H1 (cell line): ENCODE data around the gene MYRIP. TPM values are rescaled to one million over a fixed set of nuclear protein-coding genes. Genes with fewer than 3 reads are reported as not detected.
A peak's percentile ranks its signal among the peaks of the same experiment; 100 is the strongest.

Experiments
- CTCF ChIA-PET: fragments of 300-600 bp; sonication (Branson Sonifier 250); formaldehyde crosslinking; loops from one replicate; lab custom pipeline; 2021; ENCODE audit not compliant: partially characterized antibody; lab: Charles Lee
- POLR2A ChIA-PET: fragments of 300-600 bp; sonication (Branson Sonifier 250); formaldehyde crosslinking; loops from one replicate; lab custom pipeline; 2021; ENCODE audit warnings: inconsistent platforms; ENCODE audit not compliant: partially characterized antibody; lab: Charles Lee
- DNase-seq, 2 experiments: peaks; one replicate each; pipeline versions ENCODE4 v3.0.0 to v3.0.0-alpha.2; 2010 to 2022; ENCODE audit warnings: low spot score in 2 of 2, low read depth in 1 of 2, mixed read lengths in 1 of 2
- FAIRE-seq: peaks from 2 replicates; lab custom pipeline; 2011; peaks lifted over from hg19 to GRCh38; lab: Jason Lieb, UNC
- H2AFZ ChIP-seq: 2 replicates; pipeline ENCODE4 v1.8.1; 2012; ENCODE audit warnings: low read length, inconsistent platforms
- H2AK5ac ChIP-seq: 2 replicates; pipeline ENCODE4 v1.6.1; 2013; ENCODE audit warnings: low read depth, low read length
- H2BK120ac ChIP-seq: replicated peaks from 2 replicates; pipeline ENCODE3; 2013; ENCODE audit warnings: low read depth, low read length, inconsistent platforms
- H2BK12ac ChIP-seq: 2 replicates; pipeline ENCODE4 v1.6.1; 2013; ENCODE audit warnings: low read depth, low read length
- H2BK15ac ChIP-seq: 2 replicates; pipeline ENCODE4 v1.6.1; 2013; ENCODE audit warnings: low read length
- H2BK20ac ChIP-seq: 2 replicates; pipeline ENCODE4 v1.6.1; 2013; ENCODE audit warnings: low read length
- H2BK5ac ChIP-seq: 2 replicates; pipeline ENCODE4 v1.6.1; 2013; ENCODE audit warnings: low read depth, low read length
- H3K14ac ChIP-seq: 2 replicates; pipeline ENCODE4 v1.6.1; 2013; ENCODE audit warnings: inconsistent platforms; ENCODE audit not compliant: insufficient read length
- H3K18ac ChIP-seq: 2 replicates; pipeline ENCODE4 v1.6.1; 2013; ENCODE audit warnings: low read length; ENCODE audit errors: extremely low read depth
- H3K23ac ChIP-seq: 2 replicates; pipeline ENCODE4 v1.6.1; 2013; ENCODE audit warnings: inconsistent platforms; ENCODE audit not compliant: insufficient read length
- H3K23me2 ChIP-seq: 2 replicates; pipeline ENCODE4 v1.6.1; 2013; ENCODE audit warnings: low read depth, low read length
- H3K27ac ChIP-seq: 2 replicates; pipeline ENCODE4 v1.6.1; 2011; ENCODE audit warnings: low read depth, low read length, inconsistent platforms
- H3K27me3 ChIP-seq, 4 experiments: replicated peaks in 1 of 4; 1 replicate in 1 of 4; 2 replicates in 3 of 4; pipeline versions ENCODE4 v1.6.1 to v1.8.1; 2011 to 2013; ENCODE audit warnings: low read length in 3 of 4, mild to moderate bottlenecking in 3 of 4, inconsistent platforms in 2 of 4, mixed read lengths in 2 of 4, moderate library complexity in 1 of 4; ENCODE audit not compliant: control insufficient read depth in 3 of 4, insufficient read depth in 3 of 4; ENCODE audit errors: extremely low read depth in 1 of 4
- H3K36me3 ChIP-seq, 4 experiments: 2 replicates each; pipeline versions ENCODE4 v1.6.1 to v1.8.1; 2011 to 2013; ENCODE audit warnings: mild to moderate bottlenecking in 4 of 4, low read length in 3 of 4, moderate library complexity in 2 of 4, control low read depth in 1 of 4, inconsistent platforms in 1 of 4; ENCODE audit not compliant: insufficient read depth in 4 of 4, control insufficient read depth in 2 of 4
- H3K4ac ChIP-seq: replicated peaks from 2 replicates; pipeline ENCODE3; 2013; ENCODE audit warnings: low read length, low read depth, mixed read lengths, inconsistent platforms; ENCODE audit not compliant: insufficient read length
- H3K4me1 ChIP-seq, 4 experiments: replicated peaks in 1 of 4; 1 replicate in 1 of 4; 2 replicates in 3 of 4; pipeline versions ENCODE4 v1.6.1 to v1.8.1; 2011 to 2013; ENCODE audit warnings: low read length in 3 of 4, inconsistent platforms in 2 of 4, mixed read lengths in 1 of 4; ENCODE audit not compliant: insufficient read depth in 4 of 4, control insufficient read depth in 3 of 4
- H3K4me2 ChIP-seq, 2 experiments: 2 replicates each; pipeline versions ENCODE4 v1.6.1 to v1.8.1; 2011 to 2013; ENCODE audit warnings: low read depth in 2 of 2, low read length in 2 of 2, control low read depth in 1 of 2, inconsistent platforms in 1 of 2, mild to moderate bottlenecking in 1 of 2; ENCODE audit not compliant: insufficient read depth in 1 of 2
- H3K4me3 ChIP-seq, 4 experiments: fragments of 200-600, 300-600 bp in 1 of 4; sonication (generic), shearing (Covaris generic), sonication (Bioruptor Twin) in 1 of 4; 2 replicates each; pipeline versions ENCODE4 v1.5.1 to v1.8.1; 2011 to 2016; ENCODE audit warnings: low read length in 4 of 4, low read depth in 3 of 4, control low read depth in 2 of 4, inconsistent platforms in 2 of 4, mild to moderate bottlenecking in 2 of 4, mixed read lengths in 1 of 4, moderate library complexity in 1 of 4; ENCODE audit not compliant: insufficient read depth in 2 of 4; ENCODE audit errors: extremely low read depth in 1 of 4
- H3K56ac ChIP-seq: replicated peaks from 2 replicates; pipeline ENCODE3; 2013; ENCODE audit warnings: low read depth, mild to moderate bottlenecking, mixed read lengths, low read length, inconsistent platforms; ENCODE audit not compliant: insufficient read length
- H3K79me1 ChIP-seq: 2 replicates; pipeline ENCODE4 v1.6.1; 2013; ENCODE audit warnings: low read depth, low read length, control low read depth
- H3K79me2 ChIP-seq, 2 experiments: 2 replicates each; pipeline versions ENCODE4 v1.6.1 to v1.8.1; 2012 to 2013; ENCODE audit warnings: low read length in 2 of 2, mild to moderate bottlenecking in 2 of 2, inconsistent platforms in 1 of 2; ENCODE audit not compliant: insufficient read depth in 2 of 2, control insufficient read depth in 1 of 2
- H3K9ac ChIP-seq, 4 experiments: replicated peaks in 1 of 4; 1 replicate in 1 of 4; 2 replicates in 3 of 4; pipeline versions ENCODE4 v1.6.1 to v1.8.1; 2011 to 2013; ENCODE audit warnings: low read depth in 3 of 4, low read length in 3 of 4, control low read depth in 2 of 4, mild to moderate bottlenecking in 2 of 4, moderate library complexity in 2 of 4, inconsistent platforms in 1 of 4; ENCODE audit errors: extremely low read depth in 1 of 4
- H3K9me3 ChIP-seq, 2 experiments: 2 replicates each; pipeline versions ENCODE4 v1.6.1 to v1.8.1; 2012 to 2013; ENCODE audit warnings: mild to moderate bottlenecking in 2 of 2, moderate library complexity in 2 of 2, control low read depth in 1 of 2, inconsistent platforms in 1 of 2, low read depth in 1 of 2, low read length in 1 of 2, mixed read lengths in 1 of 2; ENCODE audit not compliant: insufficient read depth in 2 of 2
- H4K20me1 ChIP-seq, 2 experiments: replicated peaks in 1 of 2; 2 replicates each; pipeline versions ENCODE3 to v1.8.1; 2011 to 2013; ENCODE audit warnings: inconsistent platforms in 2 of 2, low read length in 2 of 2, mild to moderate bottlenecking in 1 of 2; ENCODE audit not compliant: insufficient read depth in 2 of 2, control insufficient read depth in 1 of 2
- H4K5ac ChIP-seq: 2 replicates; pipeline ENCODE4 v1.6.1; 2013; ENCODE audit warnings: low read length, low read depth, mixed read lengths, inconsistent platforms; ENCODE audit not compliant: insufficient read length
- H4K8ac ChIP-seq: 2 replicates; pipeline ENCODE4 v1.8.0; 2013; ENCODE audit warnings: mild to moderate bottlenecking, moderate library complexity, low read length, inconsistent platforms; ENCODE audit not compliant: insufficient read depth; ENCODE audit errors: extremely low read depth
- H4K91ac ChIP-seq: replicated peaks from 2 replicates; pipeline ENCODE3; 2013; ENCODE audit warnings: low read length, mixed read lengths, inconsistent platforms; ENCODE audit not compliant: insufficient read length
- CTCF ChIP-seq, 3 experiments: IDR thresholded peaks; 1 replicate in 2 of 3; 2 replicates in 1 of 3; pipeline versions ENCODE4 v1.5.1 to v1.6.1; 2011; ENCODE audit warnings: low read length in 3 of 3, mild to moderate bottlenecking in 3 of 3, inconsistent platforms in 2 of 3, low read depth in 1 of 3, moderate library complexity in 1 of 3; ENCODE audit not compliant: insufficient read depth in 1 of 3; ENCODE audit errors: control extremely low read depth in 1 of 3
- E2F6 ChIP-seq: IDR thresholded peaks from 2 replicates; pipeline ENCODE4 v1.6.1; 2012; ENCODE audit warnings: inconsistent platforms
- FOSL1 ChIP-seq: IDR thresholded peaks from 2 replicates; pipeline ENCODE4 v1.6.1; 2011; ENCODE audit warnings: mild to moderate bottlenecking, low read depth, low read length, moderate library complexity; ENCODE audit not compliant: insufficient read depth
- HDAC6 ChIP-seq: IDR thresholded peaks from one replicate; pipeline ENCODE4 v1.7.1; 2012; ENCODE audit warnings: low read depth, mild to moderate bottlenecking, inconsistent platforms, low read length, moderate library complexity
- JUND ChIP-seq: IDR thresholded peaks from 2 replicates; pipeline ENCODE4 v1.6.1; 2011; ENCODE audit warnings: mild to moderate bottlenecking, improper control_type of control experiment, low read length
- RBBP5 ChIP-seq: IDR thresholded peaks from 2 replicates; pipeline ENCODE4 v1.7.1; 2012; ENCODE audit warnings: low read depth, mild to moderate bottlenecking, inconsistent platforms, low read length, moderate library complexity, borderline replicate concordance
- SAP30 ChIP-seq: fragments of 300-600 bp; sonication (generic); IDR thresholded peaks from 2 replicates; pipeline ENCODE4 v1.7.1; 2012; ENCODE audit warnings: low read length, moderate library complexity, mild to moderate bottlenecking, inconsistent platforms; ENCODE audit not compliant: insufficient read depth, insufficient replicate concordance
- SUZ12 ChIP-seq: fragments of 200-600 bp; sonication (generic); IDR thresholded peaks from 2 replicates; pipeline ENCODE4 v1.6.1; 2012; ENCODE audit warnings: mild to moderate bottlenecking, inconsistent platforms, low read length, moderate library complexity, mixed read lengths
- ZNF274 ChIP-seq: IDR thresholded peaks from 2 replicates; pipeline ENCODE4 v1.7.0; 2012; ENCODE audit warnings: low read length, borderline replicate concordance; ENCODE audit errors: extremely low read depth
- WGBS, 2 experiments: shearing (Covaris generic) in 1 of 2; methylation state at CpG; one replicate each; pipeline versions ENCODE4 v1.1.6 to v1.1.7; 2013 to 2015; ENCODE audit warnings: low lambda C conversion rate in 2 of 2, mixed read lengths in 2 of 2, inconsistent platforms in 1 of 2, low coverage in 1 of 2, missing lambda C conversion rate in 1 of 2; ENCODE audit not compliant: insufficient replicate concordance in 2 of 2, insufficient coverage in 1 of 2, insufficient read length in 1 of 2; ENCODE audit errors: extremely low coverage in 1 of 2, missing lambda C conversion rate in 1 of 2; 5-methylcytosine and 5-hydroxymethylcytosine counted together
- polyA plus RNA-seq, 7 experiments: library from polyadenylated mRNA; depleted of rRNA in 3 of 7; stranded (reverse) in 5 of 7; unstranded in 2 of 7; fragments of >200 nt in 5 of 7; fragments of 200-250 nt in 2 of 7; gene quantifications; 1 replicate in 5 of 7; 2 replicates in 1 of 7; 4 replicates in 1 of 7; pipeline versions ENCODE4 v1.2.1 to v1.2.3, GENCODE V29; 2011 to 2013; ENCODE audit warnings: missing spikeins in 2 of 7, mixed read lengths in 2 of 7
- total RNA-seq: library from RNA; stranded (reverse); fragmentation: NEBNext Ultra II Directional; extraction: Animal tissue kit (Norgen Biotek cat#: 25700); gene quantifications from 2 replicates; pipeline ENCODE4 v1.2.1, GENCODE V29; 2021

Gene MYRIP
- total and polyA plus RNA-seq, 2 of the 8 experiments (the other 6 are each of a cell fraction or from before 2014, with no cell fraction given): 0.54 to 4.3 TPM

- no peak overlapping the region for H2BK15ac ChIP-seq
- no peaks in the 10 kb centered on the region for H3K79me2 ChIP-seq
- no peaks in the 10 kb centered on the region for H3K36me3 ChIP-seq
- no peak overlapping the region for H3K18ac ChIP-seq
- H2AK5ac ChIP-seq: no peak overlapping the region
- H3K9ac ChIP-seq: no peak overlapping the region
- DNase-seq (no peak), FAIRE-seq (no peak)
- no peaks in the 10 kb centered on the region for H3K79me1 ChIP-seq
- H3K23ac ChIP-seq: no peak overlapping the region
- no peaks in the 10 kb centered on the region for H3K23me2 ChIP-seq
- no peak overlapping the region for H3K56ac ChIP-seq
- ChIA-PET CTCF (interaction anchor here (1.1 to 1.6 kb wide), 2 partner anchors 9 to 10 kb away, joined by 3 to 7 read pairs; no protein-coding TSS in a partner anchor), POLR2A (no interaction called here)
- no peak overlapping the region for H4K91ac ChIP-seq
- 79% methylated on average over 3 of the region's 3 CpGs; no CpG with 5 or more reads in 1 of the 2 experiments for WGBS, 2 experiments
- H3K9me3 ChIP-seq: no peaks in the 10 kb centered on the region
- H2AFZ ChIP-seq: 0 out of 2 replicates have a peak overlapping the region, but pooled peaks have one; percentile 21
- no peak overlapping the region for H3K14ac ChIP-seq
- H3K4ac ChIP-seq: peak overlapping the region; percentile 28
- H4K20me1 ChIP-seq: no peaks in the 10 kb centered on the region
- H4K8ac ChIP-seq: no peak overlapping the region
- H3K4me3 ChIP-seq: no peak overlapping the region
- H2BK5ac ChIP-seq: no peak overlapping the region
- H3K27me3 ChIP-seq: peaks cover 0 to 1% (median 0%) of the 10 kb centered on the region in 4 experiments; a peak in 1 of 7 replicates
- H3K27ac ChIP-seq: no peak overlapping the region
- no peak overlapping the region for H4K5ac ChIP-seq
- no peak overlapping the region for H3K4me2 ChIP-seq
- no peak overlapping the region for H2BK120ac ChIP-seq
- H2BK20ac ChIP-seq: no peak overlapping the region
- no peaks in the 10 kb centered on the region for H3K4me1 ChIP-seq
- no peak overlapping the region for H2BK12ac ChIP-seq
- TF ChIP-seq SUZ12: no peak
- no peak for TF ChIP-seq E2F6
- no peak for TF ChIP-seq HDAC6
- no peak for TF ChIP-seq ZNF274
- TF ChIP-seq CTCF (IDR thresholded peaks at IDR 0.05; ENCODE audit: control extremely low read depth in 1 of 3, insufficient read depth in 1 of 3, low read depth in 1 of 3, low read length in 3 of 3): no peak
- TF ChIP-seq SAP30: no peak
- no peak for TF ChIP-seq RBBP5
- TF ChIP-seq JUND: no peak
- TF ChIP-seq FOSL1: no peak
Measured at GRCh38 chr3:40088527-40089170, 279.2 kb downstream of the MYRIP start.
